Activated T-cell treated with anti-CD3 and anti-CD28 coated beads, Interleukin-2, amount 50 U/mL, for 4 hours (primary cell): Measurements from ENCODE around the gene COQ7. TPM values are rescaled to one million over a fixed set of nuclear protein-coding genes. Genes with fewer than 3 reads are reported as not detected.

Experiments used
- ATAC-seq, 2 donors: fragments of 200-7000 bp; cut with Tn5 transposase; one replicate each; pipeline ENCODE4 v1.10.0; 2021
- DNase-seq: peaks from one replicate; pipeline ENCODE4 v3.0.0-alpha.2; 2020
- H3K27me3 Mint-ChIP-seq: one replicate; pipeline ENCODE4 v1.8.0; 2021; ENCODE audit warnings: low read depth, mixed read lengths
- H3K36me3 Mint-ChIP-seq: one replicate; pipeline ENCODE4 v1.8.0; 2022; ENCODE audit warnings: mixed read lengths; ENCODE audit not compliant: insufficient read depth
- H3K4me1 Mint-ChIP-seq: one replicate; pipeline ENCODE4 v1.8.0; 2021; ENCODE audit warnings: low read depth, mixed read lengths
- H3K4me3 Mint-ChIP-seq: one replicate; pipeline ENCODE4 v1.8.0; 2021; ENCODE audit warnings: mild to moderate bottlenecking, moderate library complexity, mixed read lengths
- H3K9me3 Mint-ChIP-seq: one replicate; pipeline ENCODE4 v1.8.0; 2021; ENCODE audit warnings: mixed read lengths
- total RNA-seq, 3 donors: library from RNA; stranded (reverse); gene quantifications; one replicate each; pipeline ENCODE4 v1.2.1, GENCODE V29; 2021

Gene COQ7
- total RNA-seq, 3 donors from 2014 or later: 18.3 to 21.8 (median 20.4) TPM

DNA sequence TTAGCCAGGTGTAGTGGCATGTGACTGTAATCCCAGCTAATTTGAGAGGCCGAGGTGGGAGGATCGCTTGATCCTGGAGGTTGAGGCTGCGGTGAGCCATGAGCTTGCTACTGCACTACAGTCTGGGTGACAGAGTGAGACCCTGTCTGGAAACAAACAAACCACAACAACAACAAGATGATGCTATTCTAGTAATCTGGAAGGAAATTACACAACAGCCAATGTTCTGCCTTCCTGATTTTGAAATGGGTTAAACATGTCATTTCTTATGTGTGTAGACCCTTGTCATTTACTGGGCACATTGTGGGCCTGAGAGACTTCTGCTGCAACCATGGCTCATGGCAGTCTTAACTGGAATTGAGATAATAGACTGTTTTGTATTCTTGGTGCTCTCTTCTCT lies 5.9 kb downstream of the COQ7 start:
- Mint-ChIP-seq H3K9me3 (no peaks in the 10 kb centered on the region), H3K27me3 (no peaks in the 10 kb centered on the region), H3K4me1 (peaks cover 4% of the 10 kb centered on the region), H3K36me3 (peaks cover 24% of the 10 kb centered on the region), H3K4me3 (no peak overlapping the region)
- ATAC-seq (no peak), DNase-seq (no peak)

DNA sequence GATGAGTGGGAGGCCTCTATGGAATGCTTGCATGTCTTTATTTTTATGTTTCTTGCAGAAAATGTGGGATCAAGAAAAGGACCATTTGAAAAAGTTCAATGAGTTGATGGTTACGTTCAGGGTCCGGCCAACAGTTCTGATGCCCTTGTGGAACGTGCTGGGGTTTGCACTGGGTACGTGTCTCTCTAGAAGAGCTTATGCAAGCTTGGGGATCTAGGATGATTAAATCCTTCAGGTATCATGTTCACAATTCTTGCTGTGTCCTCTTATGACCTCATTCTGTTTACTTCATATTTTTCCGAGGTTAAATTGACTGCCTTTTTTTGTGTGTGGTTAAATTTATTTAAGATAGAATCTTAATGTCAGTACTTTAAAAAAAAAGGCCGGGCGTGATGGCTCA lies 6.4 kb downstream of the COQ7 start:
- H3K36me3 Mint-ChIP-seq: peaks cover 28% of the 10 kb centered on the region
- H3K4me3 Mint-ChIP-seq: no peak overlapping the region
- no peaks in the 10 kb centered on the region for H3K27me3 Mint-ChIP-seq

DNA sequence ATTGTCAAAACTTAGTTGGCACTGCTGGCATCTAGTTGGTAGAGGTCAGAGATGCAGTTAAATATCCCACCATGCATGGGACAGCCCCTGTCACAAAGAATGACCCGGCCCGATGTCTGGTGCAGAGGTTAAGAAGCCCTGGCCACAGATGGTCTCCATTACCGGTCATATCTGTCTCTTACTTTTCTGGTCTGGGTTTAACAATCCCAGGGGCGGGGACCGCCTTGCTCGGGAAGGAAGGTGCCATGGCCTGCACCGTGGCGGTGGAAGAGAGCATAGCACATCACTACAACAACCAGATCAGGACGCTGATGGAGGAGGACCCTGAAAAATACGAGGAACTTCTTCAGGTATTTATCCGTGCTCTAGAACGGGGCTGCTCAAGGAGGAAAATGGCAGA lies 8.1 kb downstream of the COQ7 start:
- ATAC-seq: no peak
- no peaks in the 10 kb centered on the region for H3K9me3 Mint-ChIP-seq
- no peak for DNase-seq
- no peaks in the 10 kb centered on the region for H3K27me3 Mint-ChIP-seq
- H3K36me3 Mint-ChIP-seq: peaks cover 35% of the 10 kb centered on the region
- H3K4me3 Mint-ChIP-seq: no peak overlapping the region
- no peaks in the 10 kb centered on the region for H3K4me1 Mint-ChIP-seq

More for the DNA sequence above, 6.4 kb downstream of the COQ7 start:
- no peak for DNase-seq
- Mint-ChIP-seq H3K9me3 (no peaks in the 10 kb centered on the region), H3K4me1 (peaks cover 2% of the 10 kb centered on the region)
- ATAC-seq: no peak

DNA sequence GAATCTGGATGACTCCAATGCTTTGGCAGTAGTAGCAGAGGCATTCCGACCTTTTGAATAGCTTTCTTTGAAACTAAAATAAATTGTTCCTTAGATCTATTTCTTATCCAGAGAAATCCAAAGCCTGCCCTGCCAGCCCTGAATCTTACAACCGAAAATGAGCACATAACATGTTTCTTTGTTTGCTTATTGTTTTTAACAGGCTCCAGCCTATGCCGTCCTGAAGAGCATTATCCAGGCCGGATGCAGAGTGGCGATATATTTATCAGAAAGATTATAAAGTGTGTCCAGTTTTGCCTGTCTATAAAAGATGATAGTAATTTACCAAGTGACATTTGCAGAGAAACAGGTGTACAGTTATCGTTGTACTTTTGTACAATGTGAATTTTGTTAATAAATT lies 10.5 kb downstream of the COQ7 start:
- DNase-seq (no peak), ATAC-seq (no peak)
- H3K9me3 Mint-ChIP-seq: no peaks in the 10 kb centered on the region
- no peak overlapping the region for H3K4me3 Mint-ChIP-seq
- peaks cover 37% of the 10 kb centered on the region for H3K36me3 Mint-ChIP-seq
- no peaks in the 10 kb centered on the region for H3K4me1 Mint-ChIP-seq
- H3K27me3 Mint-ChIP-seq: no peaks in the 10 kb centered on the region

DNA sequence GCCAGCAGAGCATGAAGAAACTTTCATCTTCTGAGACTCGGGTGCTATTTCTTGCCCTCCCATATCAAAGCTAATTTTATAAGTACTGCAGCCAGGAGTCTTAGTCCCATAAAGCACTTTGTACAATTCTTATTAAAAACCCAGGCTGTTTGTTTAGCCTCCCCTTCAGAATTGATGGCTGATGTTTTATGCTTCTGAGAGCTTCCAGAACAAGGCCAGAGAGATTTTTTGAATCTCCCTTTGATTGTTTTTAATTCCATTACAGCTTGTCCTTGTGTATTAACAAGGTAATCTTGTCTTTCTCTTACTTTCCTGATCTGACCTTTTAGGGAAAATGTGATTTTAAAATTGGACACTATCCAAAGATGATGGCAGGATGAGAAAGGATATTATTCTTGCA lies 16.3 kb downstream of the COQ7 start:
- Mint-ChIP-seq H3K27me3 (peaks cover 5% of the 10 kb centered on the region), H3K4me3 (no peak overlapping the region), H3K36me3 (peaks cover 21% of the 10 kb centered on the region), H3K4me1 (peaks cover 5% of the 10 kb centered on the region), H3K9me3 (no peaks in the 10 kb centered on the region)
- DNase-seq: no peak
- no peak for ATAC-seq

DNA sequence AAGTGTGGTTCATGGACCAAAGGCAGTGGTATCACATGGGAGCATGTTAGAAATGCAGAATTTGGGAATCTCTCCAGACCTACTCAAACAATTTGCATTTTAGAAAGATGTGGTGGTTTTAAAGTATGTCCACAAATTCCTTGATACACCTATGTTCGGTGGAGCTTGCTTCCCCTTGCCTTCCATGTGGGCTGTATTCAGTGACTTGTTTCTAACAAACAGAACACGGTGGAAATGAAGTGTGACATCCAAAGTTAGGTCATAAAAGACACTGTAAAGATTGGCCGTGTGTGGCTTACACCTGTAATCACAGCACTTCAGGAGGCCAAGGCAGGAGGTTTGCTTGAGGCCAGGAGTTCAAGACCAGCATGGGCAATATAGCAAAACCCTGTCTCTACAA lies 16.7 kb downstream of the COQ7 start:
- no peaks in the 10 kb centered on the region for H3K9me3 Mint-ChIP-seq
- peaks cover 5% of the 10 kb centered on the region for H3K4me1 Mint-ChIP-seq
- H3K36me3 Mint-ChIP-seq: peaks cover 17% of the 10 kb centered on the region
- H3K27me3 Mint-ChIP-seq: peaks cover 5% of the 10 kb centered on the region
- DNase-seq: no peak
- no peak overlapping the region for H3K4me3 Mint-ChIP-seq
- no peak for ATAC-seq

DNA sequence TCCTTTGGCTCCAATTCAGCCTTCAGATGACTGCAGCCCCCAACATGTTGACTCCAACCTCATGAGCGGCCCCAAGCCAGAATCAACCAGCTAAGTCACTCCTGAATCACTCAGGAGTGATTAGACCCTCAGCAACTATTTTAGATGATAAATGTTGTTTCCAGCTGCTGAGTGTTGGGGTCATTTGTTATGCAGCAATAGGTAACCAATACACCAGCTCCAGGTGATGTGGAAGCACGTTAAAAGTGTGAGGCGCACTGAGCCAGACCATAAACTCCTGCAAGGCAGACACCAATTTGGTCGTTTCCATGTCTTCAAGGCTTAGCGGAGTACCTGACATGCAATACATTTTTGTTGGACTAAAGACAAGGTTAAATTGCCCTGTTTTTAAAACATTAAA lies 17.5 kb downstream of the COQ7 start:
- peaks cover 5% of the 10 kb centered on the region for H3K4me1 Mint-ChIP-seq
- H3K4me3 Mint-ChIP-seq: no peak overlapping the region
- DNase-seq (no peak), ATAC-seq (no peak)
- no peaks in the 10 kb centered on the region for H3K9me3 Mint-ChIP-seq
- H3K36me3 Mint-ChIP-seq: peaks cover 14% of the 10 kb centered on the region
- H3K27me3 Mint-ChIP-seq: peaks cover 5% of the 10 kb centered on the region

DNA sequence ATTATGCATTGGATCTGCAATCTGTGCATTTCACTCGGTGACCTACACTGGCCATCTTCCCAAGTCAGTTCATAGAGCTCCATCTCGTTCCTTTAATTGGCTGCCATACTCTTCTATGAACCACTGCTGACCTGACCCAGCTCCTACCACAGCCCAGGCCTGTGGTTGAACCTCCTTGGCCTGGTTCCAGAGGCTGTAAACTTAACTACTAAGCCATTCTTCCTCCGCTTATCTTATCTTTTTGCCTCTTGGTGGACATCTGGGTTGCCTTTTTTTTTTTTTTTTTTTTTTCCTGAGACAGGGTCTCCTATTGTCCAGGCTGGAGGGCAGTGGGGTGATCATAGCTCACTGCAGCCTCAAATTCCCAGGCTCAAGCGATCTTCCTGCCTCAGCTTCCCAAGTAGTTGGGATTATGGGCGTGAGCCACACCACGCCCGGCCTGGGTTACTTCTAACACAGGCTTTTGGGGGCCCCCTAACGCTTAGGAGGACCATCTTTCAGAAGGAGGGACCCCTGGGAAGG lies 18.3 kb downstream of the COQ7 start:
- Mint-ChIP-seq H3K36me3 (peaks cover 12% of the 10 kb centered on the region), H3K9me3 (no peaks in the 10 kb centered on the region), H3K27me3 (peaks cover 5% of the 10 kb centered on the region), H3K4me3 (no peak overlapping the region), H3K4me1 (peaks cover 5% of the 10 kb centered on the region)
- ATAC-seq (no peak), DNase-seq (no peak)

DNA sequence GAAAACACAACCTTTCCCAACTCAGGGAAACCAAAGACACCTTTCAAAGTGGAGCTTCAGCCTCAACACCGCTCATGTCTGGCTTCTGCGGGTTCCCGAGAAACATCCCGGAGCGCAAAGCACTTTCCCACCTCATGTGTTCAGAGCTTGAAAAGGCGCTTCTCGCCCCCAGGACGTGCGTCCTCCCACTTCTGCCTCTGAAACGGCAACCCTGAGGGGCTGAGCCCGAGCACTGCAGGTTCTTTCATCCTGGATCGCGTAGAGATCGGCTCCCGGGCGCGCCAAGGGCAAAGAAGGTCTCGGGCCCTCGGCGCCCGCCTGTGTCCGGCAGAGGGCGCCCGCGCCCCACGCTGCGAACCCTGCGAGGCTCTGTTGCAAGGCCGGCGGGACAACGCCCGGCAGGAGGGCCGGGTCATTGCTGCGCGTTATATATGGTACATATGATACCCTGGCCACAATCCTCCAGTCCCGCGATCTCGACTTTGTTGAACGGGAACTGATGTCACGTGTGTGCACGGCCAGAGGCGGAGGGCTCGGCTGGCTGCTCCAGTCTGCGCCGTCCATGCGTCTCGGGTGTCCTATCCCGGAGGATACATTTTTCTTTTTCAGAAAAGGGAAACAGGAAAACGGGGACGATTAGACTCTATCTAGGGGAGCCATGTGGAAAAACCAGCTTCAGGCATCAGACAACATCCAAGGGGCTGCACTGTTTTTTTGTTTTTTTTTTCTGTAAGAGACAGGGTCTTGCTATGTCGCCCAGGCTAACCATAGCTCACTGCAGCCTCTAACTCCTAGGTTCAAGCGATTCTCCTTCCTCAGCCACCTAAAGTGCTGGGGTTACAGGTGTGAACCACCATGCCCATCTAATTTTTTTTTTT lies 19.1 kb downstream of the COQ7 start:
- ATAC-seq: peak; percentile 99
- H3K4me1 Mint-ChIP-seq: peaks cover 5% of the 10 kb centered on the region

DNA sequence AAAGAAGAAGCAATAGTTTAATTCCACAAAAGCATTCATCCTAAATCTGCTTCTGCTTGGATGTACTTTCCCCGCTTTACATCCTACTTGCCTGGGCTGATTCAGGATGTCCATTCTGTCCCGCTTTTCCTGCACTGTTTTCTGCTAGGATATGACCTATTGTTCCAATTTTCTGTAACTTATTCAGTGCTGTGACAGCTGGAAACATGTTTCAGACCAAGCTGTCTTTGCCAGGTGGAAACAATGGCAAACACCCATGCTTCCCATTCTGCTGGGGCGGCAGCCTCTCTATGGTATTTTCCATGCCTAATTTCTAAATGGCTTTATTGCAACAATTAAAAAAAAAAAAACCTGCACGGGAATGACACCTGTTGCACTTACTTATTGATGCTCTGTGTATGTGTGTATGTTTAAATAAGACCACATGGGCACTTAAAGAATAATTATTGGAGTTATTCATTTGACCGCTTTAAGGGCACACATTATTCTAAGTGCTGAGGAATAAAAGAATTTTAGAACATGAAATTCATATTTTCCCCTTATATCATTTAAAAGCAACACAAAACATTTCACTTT lies 21.0 kb downstream of the COQ7 start:
- H3K9me3 Mint-ChIP-seq: peaks cover 4% of the 10 kb centered on the region
- no peak overlapping the region for H3K4me3 Mint-ChIP-seq
- peaks cover 5% of the 10 kb centered on the region for H3K27me3 Mint-ChIP-seq
- DNase-seq (no peak), ATAC-seq (no peak)
- H3K4me1 Mint-ChIP-seq: peaks cover 5% of the 10 kb centered on the region
- no peaks in the 10 kb centered on the region for H3K36me3 Mint-ChIP-seq

More for the DNA sequence above, 19.1 kb downstream of the COQ7 start:
- DNase-seq: peak; percentile 72
- H3K36me3 Mint-ChIP-seq: peaks cover 5% of the 10 kb centered on the region
- H3K4me3 Mint-ChIP-seq: peak overlapping the region; percentile 54
- peaks cover 1% of the 10 kb centered on the region for H3K9me3 Mint-ChIP-seq
- H3K27me3 Mint-ChIP-seq: peaks cover 5% of the 10 kb centered on the region

DNA sequence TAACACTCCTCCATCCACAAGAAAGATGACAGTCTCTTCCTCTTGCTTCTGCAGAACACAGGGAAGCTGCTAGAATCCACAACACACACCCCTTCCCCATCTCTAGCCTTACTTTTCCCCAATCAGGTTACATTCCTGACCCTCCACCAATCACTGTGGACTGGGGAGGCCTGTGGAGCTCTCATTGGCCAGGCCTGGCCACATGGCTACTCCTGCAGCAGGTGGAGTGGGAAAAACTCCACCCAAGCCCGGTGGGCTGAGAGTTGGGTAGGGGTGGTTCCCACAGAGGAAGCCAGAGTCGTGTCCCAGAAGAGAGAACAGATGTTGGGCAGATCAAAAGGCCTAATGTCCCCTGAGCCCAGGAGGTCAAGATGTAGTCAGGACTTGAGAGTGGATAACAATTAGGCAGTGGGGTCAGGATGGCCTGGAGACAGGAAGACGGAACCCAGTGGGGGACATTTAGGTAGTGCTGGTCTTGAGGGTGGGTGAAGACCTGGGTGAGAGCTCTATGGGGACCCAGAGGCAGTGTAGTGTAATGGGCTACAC lies 22.1 kb downstream of the COQ7 start:
- H3K36me3 Mint-ChIP-seq: no peaks in the 10 kb centered on the region
- peaks cover 5% of the 10 kb centered on the region for H3K4me1 Mint-ChIP-seq
- H3K27me3 Mint-ChIP-seq: peaks cover 5% of the 10 kb centered on the region
- H3K4me3 Mint-ChIP-seq: no peak overlapping the region
- ATAC-seq (no peak), DNase-seq (no peak)
- peaks cover 4% of the 10 kb centered on the region for H3K9me3 Mint-ChIP-seq

DNA sequence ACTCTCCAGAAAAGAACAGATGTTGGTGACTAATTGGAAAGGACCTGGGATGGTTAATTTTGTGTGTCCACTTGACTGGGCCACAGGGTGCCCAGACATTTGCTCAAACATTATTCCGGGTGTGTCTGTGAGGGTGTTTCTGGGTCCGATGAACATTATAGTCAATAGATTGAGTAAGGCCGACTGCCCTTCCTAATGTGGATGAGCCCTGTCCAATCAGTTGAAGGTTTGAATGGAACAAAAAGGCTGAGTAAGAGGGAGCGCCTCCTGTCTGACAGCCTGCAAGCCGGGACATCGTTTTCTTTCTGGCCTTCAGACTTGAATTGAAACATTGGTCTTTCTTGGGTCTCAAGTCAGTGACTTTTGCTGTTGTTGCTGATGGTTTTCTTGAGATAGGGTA lies 23.5 kb downstream of the COQ7 start:
- no peak for ATAC-seq
- H3K9me3 Mint-ChIP-seq: peaks cover 4% of the 10 kb centered on the region
- peaks cover 8% of the 10 kb centered on the region for H3K4me1 Mint-ChIP-seq
- H3K4me3 Mint-ChIP-seq: no peak overlapping the region
- H3K27me3 Mint-ChIP-seq: peaks cover 5% of the 10 kb centered on the region
- no peaks in the 10 kb centered on the region for H3K36me3 Mint-ChIP-seq
- no peak for DNase-seq

DNA sequence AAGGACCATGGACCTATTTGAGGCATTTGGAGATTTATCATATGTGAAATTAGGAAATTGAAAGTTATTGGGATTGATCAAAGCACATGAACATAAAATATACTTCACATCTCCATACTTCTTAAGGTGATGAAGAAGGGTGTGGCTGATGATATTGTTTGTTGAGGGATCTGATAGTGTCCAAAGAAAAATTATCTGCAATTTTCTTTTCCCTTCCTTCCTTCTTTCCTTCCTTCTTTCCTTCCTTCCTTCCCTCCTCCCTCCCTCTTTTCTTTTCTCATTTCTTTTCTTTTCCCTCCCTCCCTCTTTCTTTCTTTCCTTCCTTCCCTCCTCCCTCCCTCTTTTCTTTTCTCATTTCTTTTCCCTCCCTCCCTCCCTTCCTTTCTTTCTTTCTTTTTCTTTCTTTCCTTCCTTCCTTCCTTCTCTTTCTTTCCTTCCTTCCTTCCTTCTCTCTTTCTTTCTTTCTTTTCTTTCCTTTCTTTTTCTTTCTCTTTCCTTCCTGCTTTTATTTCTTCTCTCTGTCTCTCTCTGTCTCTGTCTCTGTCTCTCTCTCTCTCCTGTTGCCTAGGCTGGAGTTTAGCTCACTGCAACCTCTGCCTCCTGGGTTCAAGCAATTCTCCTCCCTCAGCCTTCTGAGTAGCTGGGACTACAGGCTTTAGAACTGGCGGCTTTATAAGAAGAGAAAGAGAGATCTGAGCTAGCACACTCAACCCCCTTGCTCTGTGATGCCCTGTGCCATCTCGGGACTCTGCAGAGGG lies 25.4 kb downstream of the COQ7 start:
- no peak for ATAC-seq

More for the DNA sequence above, 25.4 kb downstream of the COQ7 start:
- Mint-ChIP-seq H3K9me3 (peaks cover 4% of the 10 kb centered on the region), H3K27me3 (no peaks in the 10 kb centered on the region), H3K36me3 (no peaks in the 10 kb centered on the region), H3K4me3 (no peak overlapping the region), H3K4me1 (peaks cover 5% of the 10 kb centered on the region)
- DNase-seq: no peak
